HepG2 (cell line): Measurements from ENCODE around the gene MBD3L3. TPM values are rescaled to one million over a fixed set of nuclear protein-coding genes. Genes with fewer than 3 reads are reported as not detected.

Source experiments
- ATAC-seq: fragments of 200-7000 bp; cut with Tn5 transposase; 3 replicates; pipeline ENCODE4 v1.9.1; 2020; ENCODE audit warnings: mild to moderate bottlenecking, moderate library complexity
- BruUV-seq: library from RNA; stranded (reverse); fragments of 400-500 nt; replicated peaks from 2 replicates; lab custom pipeline; 2021; lab: Mats Ljungman, UMichigan
- CTCF ChIA-PET: fragments of 300-600 bp; formaldehyde crosslinking; extraction: SDS; loops from one replicate; lab custom pipeline; 2021; ENCODE audit warnings: low total read pairs, inconsistent platforms, low intra/inter-chr PET ratio; lab: Yijun Ruan, JAX
- POLR2A ChIA-PET: fragments of 350-600 bp; sonication (Branson Sonifier 250); formaldehyde crosslinking; loops from one replicate; lab custom pipeline; 2020; ENCODE audit warnings: antibody characterized with exemption, inconsistent platforms; lab: Yijun Ruan, JAX
- DNase-seq: peaks from one replicate; pipeline ENCODE4 v3.0.0-alpha.2; 2015; ENCODE audit warnings: low spot score
- FAIRE-seq: peaks from 3 replicates; lab custom pipeline; 2011; peaks lifted over from hg19 to GRCh38; lab: Jason Lieb, UNC
- H2AFZ ChIP-seq: one replicate; pipeline ENCODE4 v1.6.1; 2011; ENCODE audit warnings: low read length, inconsistent platforms
- H3K27ac ChIP-seq: fragments of 300-600 bp; 3 replicates; pipeline ENCODE4 v1.8.0; 2011; ENCODE audit warnings: mixed run types, mild to moderate bottlenecking, mixed read lengths, low read length, inconsistent platforms; ENCODE audit not compliant: insufficient read depth; ENCODE audit errors: extremely low read length
- H3K27me3 ChIP-seq, 2 experiments: fragments of 200-600 bp in 1 of 2; 2 replicates in 1 of 2; 3 replicates in 1 of 2; pipeline versions ENCODE4 v1.6.0 to v1.8.0; 2011; ENCODE audit warnings: low read length in 2 of 2, mild to moderate bottlenecking in 2 of 2, moderate library complexity in 2 of 2, inconsistent platforms in 1 of 2; ENCODE audit not compliant: insufficient read depth in 2 of 2, control insufficient read depth in 1 of 2
- H3K36me3 ChIP-seq, 2 experiments: fragments of 200-600 bp in 1 of 2; replicated peaks in 1 of 2; 2 replicates in 1 of 2; 3 replicates in 1 of 2; pipeline versions ENCODE4 v1.5.1 to v1.8.0; 2011; ENCODE audit warnings: low read length in 2 of 2, inconsistent platforms in 1 of 2; ENCODE audit not compliant: insufficient read depth in 2 of 2, control insufficient read depth in 1 of 2
- H3K4me1 ChIP-seq: 2 replicates; pipeline ENCODE4 v1.5.1; 2012; ENCODE audit warnings: low read length, inconsistent platforms; ENCODE audit not compliant: insufficient read depth
- H3K4me2 ChIP-seq: 2 replicates; pipeline ENCODE4 v1.6.0; 2011; ENCODE audit warnings: low read depth, low read length, inconsistent platforms
- H3K4me3 ChIP-seq, 3 experiments: fragments of 200-600 bp in 1 of 3; sonication (generic), shearing (Covaris generic) in 1 of 3; replicated peaks in 1 of 3; 2 replicates each; pipeline ENCODE4 v1.5.1; 2011 to 2016; ENCODE audit warnings: low read length in 3 of 3, inconsistent platforms in 2 of 3, low read depth in 2 of 3, mild to moderate bottlenecking in 2 of 3, control low read depth in 1 of 3, mixed read lengths in 1 of 3; ENCODE audit not compliant: insufficient read depth in 1 of 3
- H3K79me2 ChIP-seq: one replicate; pipeline ENCODE4 v1.6.1; 2011; ENCODE audit warnings: low read length, inconsistent platforms; ENCODE audit not compliant: insufficient read depth
- H3K9ac ChIP-seq: 2 replicates; pipeline ENCODE4 v1.6.0; 2011; ENCODE audit warnings: mild to moderate bottlenecking, low read depth, low read length, inconsistent platforms; ENCODE audit not compliant: insufficient read depth
- H3K9me3 ChIP-seq: 2 replicates; pipeline ENCODE4 v1.5.1; 2012; ENCODE audit warnings: mild to moderate bottlenecking, low read length
- H4K20me1 ChIP-seq: 2 replicates; pipeline ENCODE4 v1.6.0; 2011; ENCODE audit warnings: inconsistent platforms, mild to moderate bottlenecking, low read length, moderate library complexity; ENCODE audit not compliant: insufficient read depth
- ARNT ChIP-seq: fragments of 450-650 bp; IDR thresholded peaks from 2 replicates; pipeline ENCODE4 v1.6.1; 2017
- HNRNPL ChIP-seq: fragments of 200-400 bp; formaldehyde crosslinking; IDR thresholded peaks from 2 replicates; pipeline ENCODE4 v1.6.1; 2017; ENCODE audit warnings: mild to moderate bottlenecking, low read depth, low read length
- KDM1A ChIP-seq: IDR thresholded peaks from 2 replicates; pipeline ENCODE4 v1.6.1; 2016; ENCODE audit warnings: missing compliant biosample characterization
- KDM2A ChIP-seq: sonication (generic); formaldehyde crosslinking; IDR thresholded peaks from 2 replicates; pipeline ENCODE4 v1.4.0; 2020; ENCODE audit warnings: low read depth, missing genetic modification reagents, borderline replicate concordance
- MAFF ChIP-seq: IDR thresholded peaks from 2 replicates; pipeline ENCODE4 v1.6.1; 2011; ENCODE audit warnings: low read depth, low read length, improper control_type of control experiment
- MBNL3 ChIP-seq: fragments of 250-450 bp; sonication (Bioruptor Pico); conservative IDR thresholded peaks from 2 replicates; pipeline ENCODE4 v1.8.0; 2022; ENCODE audit warnings: mild to moderate bottlenecking, inconsistent platforms
- NKX3-1 ChIP-seq: sonication (generic); formaldehyde crosslinking; IDR thresholded peaks from 2 replicates; pipeline ENCODE4 v1.5.0; 2020; ENCODE audit warnings: missing genetic modification reagents
- POLR2AphosphoS5 ChIP-seq: IDR thresholded peaks from 2 replicates; pipeline ENCODE4 v1.6.1; 2012; ENCODE audit warnings: low read depth, low read length
- SP140L ChIP-seq: sonication (generic); formaldehyde crosslinking; IDR thresholded peaks from 2 replicates; pipeline ENCODE4 v1.4.0; 2020; ENCODE audit warnings: missing genetic modification reagents, borderline replicate concordance
- XRCC5 ChIP-seq: fragments of 200-400 bp; formaldehyde crosslinking; optimal IDR thresholded peaks from 2 replicates; pipeline ENCODE3; 2017; ENCODE audit warnings: mild to moderate bottlenecking, low read length
- ZBTB3 ChIP-seq: sonication (generic); formaldehyde crosslinking; IDR thresholded peaks from 2 replicates; pipeline ENCODE4 v1.4.0; 2020; ENCODE audit warnings: low read depth, mild to moderate bottlenecking, moderate library complexity, missing genetic modification reagents, borderline replicate concordance
- ZBTB39 ChIP-seq: sonication (generic); formaldehyde crosslinking; IDR thresholded peaks from 2 replicates; pipeline ENCODE4 v1.5.0; 2020; ENCODE audit warnings: missing genetic modification reagents
- ZBTB42 ChIP-seq: sonication (generic); formaldehyde crosslinking; IDR thresholded peaks from 2 replicates; pipeline ENCODE4 v1.5.0; 2020; ENCODE audit warnings: mild to moderate bottlenecking, missing genetic modification reagents
- ZFP36L1 ChIP-seq: sonication (generic); formaldehyde crosslinking; IDR thresholded peaks from 2 replicates; pipeline ENCODE4 v1.8.0; 2022; ENCODE audit warnings: mild to moderate bottlenecking, missing genetic modification reagents, moderate library complexity
- ZNF180 ChIP-seq: sonication (generic); formaldehyde crosslinking; IDR thresholded peaks from 2 replicates; pipeline ENCODE4 v1.4.0; 2020; ENCODE audit warnings: low read depth, missing genetic modification reagents, borderline replicate concordance
- ZNF512 ChIP-seq: sonication (generic); formaldehyde crosslinking; IDR thresholded peaks from 2 replicates; pipeline ENCODE4 v1.4.0; 2020; ENCODE audit warnings: mild to moderate bottlenecking, missing genetic modification reagents
- ZNF557 ChIP-seq: sonication (generic); formaldehyde crosslinking; IDR thresholded peaks from 2 replicates; pipeline ENCODE4 v1.4.0; 2020; ENCODE audit warnings: missing genetic modification reagents
- ZNF768 ChIP-seq: sonication (generic); formaldehyde crosslinking; IDR thresholded peaks from 2 replicates; pipeline ENCODE4 v1.4.0; 2020; ENCODE audit warnings: missing genetic modification reagents
- ZNF773 ChIP-seq: sonication (generic); formaldehyde crosslinking; IDR thresholded peaks from 2 replicates; pipeline ENCODE4 v1.4.0; 2020; ENCODE audit warnings: missing genetic modification reagents, borderline replicate concordance
- WGBS: methylation state at CpG from one replicate; pipeline ENCODE4 v1.1.6; 2017; ENCODE audit warnings: low lambda C conversion rate; 5-methylcytosine and 5-hydroxymethylcytosine counted together
- in situ Hi-C: cut with HindIII; loops from 2 replicates; pipeline ENCODE4 v1.10.0; 2017; ENCODE audit warnings: low pct_unique_long_range_greater_than_20kb; ENCODE audit not compliant: extremely low pct_ligation_motif_present
- intact Hi-C: fragments of 100-400 bp; cut with micrococcal nuclease; formaldehyde crosslinking; loops from one replicate; pipeline ENCODE4 v1.10.0; 2022; ENCODE audit not compliant: unreplicated experiment
- polyA plus RNA-seq, 8 experiments: library from polyadenylated mRNA; depleted of rRNA in 3 of 8; stranded (reverse) in 7 of 8; unstranded in 1 of 8; fragments of >200 nt; fragmentation: Illumina TruSeq in 4 of 8; extraction: Trizol in 4 of 8; gene quantifications; 2 replicates each; pipeline versions ENCODE4 v1.2.1 to v1.2.3, GENCODE V29; 2011 to 2016; ENCODE audit warnings: low read depth in 4 of 8, missing spikeins in 1 of 8, mixed read lengths in 1 of 8; ENCODE audit not compliant: insufficient read depth in 1 of 8
- total RNA-seq, 5 experiments: library from RNA; depleted of rRNA; stranded (reverse); fragments of >200 nt; fragmentation: Illumina TruSeq; extraction: Trizol; gene quantifications; 2 replicates each; pipeline ENCODE4 v1.2.3, GENCODE V29; 2016; ENCODE audit warnings: low read depth in 1 of 5

MBD3L3 gene
- total and polyA plus RNA-seq, 2 of the 13 experiments (the other 11 are each of a cell fraction or from before 2014, with no cell fraction given) = not detected

- Histone ChIP-seq H3K27ac (no peak overlapping the region), H3K9me3 (peaks cover 34% of the 10 kb centered on the region), H3K4me3 (no peak overlapping the region), H2AFZ (no peak overlapping the region), H3K27me3 (no peaks in the 10 kb centered on the region), H3K36me3 (peaks cover 18 to 75% of the 10 kb centered on the region in 2 experiments), H4K20me1 (no peaks in the 10 kb centered on the region), H3K9ac (no peak overlapping the region), H3K79me2 (no peaks in the 10 kb centered on the region), H3K4me2 (no peak overlapping the region), H3K4me1 (no peaks in the 10 kb centered on the region; the same call in 1 of the 2 replicates)
- in situ Hi-C loops (no loop called here), intact Hi-C loops (no loop called here)
- ChIA-PET POLR2A (interaction anchor here (0.7 kb wide), 1 partner anchor 318 kb away, joined by 3 read pairs; no protein-coding TSS in a partner anchor), CTCF (no interaction called here)
- DNase-seq (no peak), FAIRE-seq (no peak), ATAC-seq (no peak)
- 92% methylated on average over 6 of the region's 6 CpGs for WGBS
- TF ChIP-seq POLR2AphosphoS5 (no peak), ZBTB3 (CRISPR knock-in tag) (no peak), MAFF (no peak), ZNF180 (CRISPR knock-in tag) (no peak), ZNF768 (CRISPR knock-in tag) (no peak), ARNT (no peak), ZNF773 (CRISPR knock-in tag) (no peak), ZNF557 (CRISPR knock-in tag) (no peak), ZBTB39 (CRISPR knock-in tag) (no peak), XRCC5 (no peak), ZBTB42 (CRISPR knock-in tag) (no peak), ZFP36L1 (CRISPR knock-in tag) (no peak), KDM1A (CRISPR knock-in tag) (no peak), KDM2A (CRISPR knock-in tag) (no peak), HNRNPL (no peak), SP140L (CRISPR knock-in tag) (no peak), ZNF512 (CRISPR knock-in tag) (no peak), MBNL3 (CRISPR knock-in tag) (no peak), NKX3-1 (CRISPR knock-in tag) (no peak)
- BruUV-seq = no TSS peak
Observed at GRCh38 chr19:7076151-7076550, 17.7 kb upstream of the MBD3L3 start.
